Duodenal mucosa (tissue), 2 donors: Measurements from ENCODE around the gene INAFM1.
A peak's percentile ranks its signal among the peaks of the same experiment; 100 is the strongest.

Experiments used
- H3K27ac ChIP-seq: one replicate; pipeline ENCODE4 v1.7.0; 2013; ENCODE audit warnings: low read depth, low read length
- H3K27me3 ChIP-seq, 2 donors: one replicate each; pipeline ENCODE4 v1.7.0; 2013; ENCODE audit warnings: low read length in 2 of 2, control low read depth in 1 of 2; ENCODE audit not compliant: insufficient read depth in 2 of 2, control insufficient read depth in 1 of 2
- H3K36me3 ChIP-seq, 2 donors: one replicate each; pipeline ENCODE4 v1.7.0; 2013; ENCODE audit warnings: low read length in 2 of 2, control low read depth in 1 of 2; ENCODE audit not compliant: insufficient read depth in 2 of 2, control insufficient read depth in 1 of 2
- H3K4me1 ChIP-seq, 2 donors: one replicate each; pipeline ENCODE4 v1.7.0; 2013; ENCODE audit warnings: low read length in 2 of 2, control low read depth in 1 of 2; ENCODE audit not compliant: insufficient read depth in 2 of 2, control insufficient read depth in 1 of 2
- H3K4me3 ChIP-seq, 2 donors: one replicate each; pipeline ENCODE4 v1.7.0; 2013; ENCODE audit warnings: low read length in 2 of 2, low read depth in 1 of 2
- H3K9ac ChIP-seq, 2 donors: one replicate each; pipeline ENCODE4 v1.7.0; 2013; ENCODE audit warnings: low read length in 2 of 2, low read depth in 1 of 2
- H3K9me3 ChIP-seq, 2 donors: one replicate each; pipeline ENCODE4 v1.7.0; 2013; ENCODE audit warnings: low read length in 2 of 2, control low read depth in 1 of 2; ENCODE audit not compliant: control insufficient read depth in 1 of 2

INAFM1 gene

DNA sequence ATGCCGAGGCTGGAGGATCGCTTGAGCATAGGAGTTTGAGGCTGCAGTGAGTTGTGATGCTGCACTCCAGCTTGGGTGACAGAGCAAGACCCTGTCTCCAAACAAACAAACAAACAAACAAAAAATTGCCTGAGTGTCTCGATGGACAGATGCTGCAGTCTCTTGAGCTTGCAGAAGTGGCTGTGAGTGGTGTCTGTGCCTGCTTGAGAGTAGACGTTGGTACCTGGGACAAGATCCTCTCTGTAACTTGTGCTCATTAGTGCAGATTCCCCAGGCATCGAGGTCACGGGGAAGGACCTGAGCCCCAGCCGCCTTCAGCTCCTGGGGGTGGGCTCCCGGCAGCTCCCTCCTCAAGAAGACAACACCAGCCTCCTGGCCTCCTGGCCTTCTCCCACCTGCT, 48.7 kb downstream of the INAFM1 start:
- Histone ChIP-seq H3K4me3 (no peak overlapping the region), H3K27me3 (peaks cover 0 to 4% of the 10 kb centered on the region in 2 donors)

DNA sequence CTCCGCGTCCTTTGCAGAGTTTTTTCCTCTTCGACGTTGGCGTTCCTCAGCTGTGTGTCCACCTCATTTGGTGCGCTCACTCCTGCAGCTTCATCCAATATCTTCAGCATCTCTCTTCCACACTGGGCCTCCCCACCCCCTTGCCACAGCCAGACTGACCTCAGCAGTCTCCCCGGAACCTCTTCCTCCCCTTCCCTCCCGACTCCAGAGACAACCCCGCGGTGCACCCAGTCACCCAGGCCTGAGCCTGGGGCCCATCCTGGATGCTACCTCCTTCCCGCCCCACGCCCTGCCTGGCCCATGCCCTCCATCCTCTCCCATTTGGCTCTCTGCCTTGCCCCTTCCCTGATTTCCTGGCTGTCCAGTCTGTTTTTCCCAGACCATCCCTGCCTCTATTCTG, 49.2 kb downstream of the INAFM1 start:
- H3K9ac ChIP-seq, result no peak overlapping the region
- peak overlapping the region; percentile 11 for H3K27ac ChIP-seq
- H3K9me3 ChIP-seq, result no peaks in the 10 kb centered on the region
- H3K27me3 ChIP-seq, result peaks cover 0 to 4% of the 10 kb centered on the region in 2 donors
- H3K4me3 ChIP-seq, result no peak overlapping the region
- H3K36me3 ChIP-seq, result no peaks in the 10 kb centered on the region
- H3K4me1 ChIP-seq, result peaks cover 0 to 3% of the 10 kb centered on the region in 2 donors

More for the DNA sequence above, 48.7 kb downstream of the INAFM1 start:
- Histone ChIP-seq H3K27ac (peak overlapping the region; percentile 20), H3K4me1 (peaks cover 0 to 3% of the 10 kb centered on the region in 2 donors), H3K36me3 (no peaks in the 10 kb centered on the region), H3K9ac (no peak overlapping the region), H3K9me3 (no peaks in the 10 kb centered on the region)

DNA sequence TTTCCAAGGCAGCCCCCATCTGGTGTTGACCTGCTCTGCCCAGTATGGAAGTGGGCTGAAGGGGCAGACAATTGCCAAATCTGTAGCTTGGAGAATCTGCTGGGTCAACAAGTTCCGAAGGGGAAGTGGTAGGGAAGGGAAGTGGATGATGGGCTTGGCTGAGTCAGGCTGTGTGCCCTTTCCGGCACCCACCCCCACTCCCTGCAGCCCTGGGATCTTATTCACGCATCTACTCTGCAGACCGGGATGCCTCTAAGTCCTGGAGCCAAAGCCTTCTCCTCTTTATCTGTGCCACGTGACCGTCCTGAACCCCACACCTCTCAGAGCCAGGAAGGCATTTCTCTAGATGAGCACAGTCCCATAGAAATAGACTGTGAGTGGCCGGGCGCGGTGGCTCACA, 49.8 kb downstream of the INAFM1 start:
- peaks cover 0 to 3% of the 10 kb centered on the region in 2 donors for H3K4me1 ChIP-seq
- peaks cover 0 to 4% of the 10 kb centered on the region in 2 donors for H3K27me3 ChIP-seq
- H3K9ac ChIP-seq, result no peak overlapping the region
- no peaks in the 10 kb centered on the region for H3K9me3 ChIP-seq
- no peaks in the 10 kb centered on the region for H3K36me3 ChIP-seq
- no peak overlapping the region for H3K27ac ChIP-seq
- H3K4me3 ChIP-seq, result no peak overlapping the region
